ENCODE data around the gene OR51V1.

OR51V1 gene

GRCh38 chr11:5151713-5152153, 48.7 kb downstream of the OR51V1 start:
- TF ChIP-seq, protein P1, sequence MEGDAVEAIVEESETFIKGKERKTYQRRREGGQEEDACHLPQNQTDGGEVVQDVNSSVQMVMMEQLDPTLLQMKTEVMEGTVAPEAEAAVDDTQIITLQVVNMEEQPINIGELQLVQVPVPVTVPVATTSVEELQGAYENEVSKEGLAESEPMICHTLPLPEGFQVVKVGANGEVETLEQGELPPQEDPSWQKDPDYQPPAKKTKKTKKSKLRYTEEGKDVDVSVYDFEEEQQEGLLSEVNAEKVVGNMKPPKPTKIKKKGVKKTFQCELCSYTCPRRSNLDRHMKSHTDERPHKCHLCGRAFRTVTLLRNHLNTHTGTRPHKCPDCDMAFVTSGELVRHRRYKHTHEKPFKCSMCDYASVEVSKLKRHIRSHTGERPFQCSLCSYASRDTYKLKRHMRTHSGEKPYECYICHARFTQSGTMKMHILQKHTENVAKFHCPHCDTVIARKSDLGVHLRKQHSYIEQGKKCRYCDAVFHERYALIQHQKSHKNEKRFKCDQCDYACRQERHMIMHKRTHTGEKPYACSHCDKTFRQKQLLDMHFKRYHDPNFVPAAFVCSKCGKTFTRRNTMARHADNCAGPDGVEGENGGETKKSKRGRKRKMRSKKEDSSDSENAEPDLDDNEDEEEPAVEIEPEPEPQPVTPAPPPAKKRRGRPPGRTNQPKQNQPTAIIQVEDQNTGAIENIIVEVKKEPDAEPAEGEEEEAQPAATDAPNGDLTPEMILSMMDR (IDR thresholded peaks at IDR 0.05; ENCODE audit: low read depth, low read length), result no peak
- H3K4me3 ChIP-seq (ENCODE audit: low read depth, low read length), result no peak overlapping the region

Measured in WI38 (cell line).